ENCODE results near the gene SNX24.

- TF ChIP-seq CTCF (IDR thresholded peaks at IDR 0.05; ENCODE audit: low read depth, low read length), result no peak
- TF ChIP-seq MAX (IDR thresholded peaks at IDR 0.05; ENCODE audit: low read depth, low read length), result no peak
- TF ChIP-seq POLR2A (IDR thresholded peaks at IDR 0.05; ENCODE audit: extremely low read depth, insufficient read length), result no peak
- no peak for TF ChIP-seq MYC (IDR thresholded peaks at IDR 0.05; ENCODE audit: low read depth, low read length)
Measured at GRCh38 chr5:123044926-123045617, 199.7 kb downstream of the SNX24 start.

Measured in NB4 (cell line).